ENCODE data around the gene SMTNL2. TPM values are rescaled to one million over a fixed set of nuclear protein-coding genes. Genes with fewer than 3 reads are reported as not detected.
A peak's percentile ranks its signal among the peaks of the same experiment; 100 is the strongest.

SMTNL2 gene
- total RNA-seq, 1 donor from 2014 or later, result 1.7 TPM

GRCh38 chr17:4584917-4585637, 748 bp downstream of the SMTNL2 start:
- H3K27me3 Mint-ChIP-seq (ENCODE audit: unreplicated experiment), result peaks cover 56% of the 10 kb centered on the region
- peaks cover 12% of the 10 kb centered on the region for H3K4me1 Mint-ChIP-seq (ENCODE audit: unreplicated experiment)
- no peak overlapping the region for H3K27ac Mint-ChIP-seq (ENCODE audit: unreplicated experiment)
- H3K4me3 Mint-ChIP-seq (ENCODE audit: unreplicated experiment), result peak overlapping the region; percentile 62
- no peaks in the 10 kb centered on the region for H3K9me3 Mint-ChIP-seq (ENCODE audit: unreplicated experiment)
- H3K36me3 Mint-ChIP-seq (ENCODE audit: unreplicated experiment), result no peaks in the 10 kb centered on the region
- TF ChIP-seq, protein P1, sequence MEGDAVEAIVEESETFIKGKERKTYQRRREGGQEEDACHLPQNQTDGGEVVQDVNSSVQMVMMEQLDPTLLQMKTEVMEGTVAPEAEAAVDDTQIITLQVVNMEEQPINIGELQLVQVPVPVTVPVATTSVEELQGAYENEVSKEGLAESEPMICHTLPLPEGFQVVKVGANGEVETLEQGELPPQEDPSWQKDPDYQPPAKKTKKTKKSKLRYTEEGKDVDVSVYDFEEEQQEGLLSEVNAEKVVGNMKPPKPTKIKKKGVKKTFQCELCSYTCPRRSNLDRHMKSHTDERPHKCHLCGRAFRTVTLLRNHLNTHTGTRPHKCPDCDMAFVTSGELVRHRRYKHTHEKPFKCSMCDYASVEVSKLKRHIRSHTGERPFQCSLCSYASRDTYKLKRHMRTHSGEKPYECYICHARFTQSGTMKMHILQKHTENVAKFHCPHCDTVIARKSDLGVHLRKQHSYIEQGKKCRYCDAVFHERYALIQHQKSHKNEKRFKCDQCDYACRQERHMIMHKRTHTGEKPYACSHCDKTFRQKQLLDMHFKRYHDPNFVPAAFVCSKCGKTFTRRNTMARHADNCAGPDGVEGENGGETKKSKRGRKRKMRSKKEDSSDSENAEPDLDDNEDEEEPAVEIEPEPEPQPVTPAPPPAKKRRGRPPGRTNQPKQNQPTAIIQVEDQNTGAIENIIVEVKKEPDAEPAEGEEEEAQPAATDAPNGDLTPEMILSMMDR (IDR thresholded peaks at IDR 0.05), result no peak
- DNase-seq (ENCODE audit: extremely low spot score, unreplicated experiment), result peak; percentile 80

DNA sequence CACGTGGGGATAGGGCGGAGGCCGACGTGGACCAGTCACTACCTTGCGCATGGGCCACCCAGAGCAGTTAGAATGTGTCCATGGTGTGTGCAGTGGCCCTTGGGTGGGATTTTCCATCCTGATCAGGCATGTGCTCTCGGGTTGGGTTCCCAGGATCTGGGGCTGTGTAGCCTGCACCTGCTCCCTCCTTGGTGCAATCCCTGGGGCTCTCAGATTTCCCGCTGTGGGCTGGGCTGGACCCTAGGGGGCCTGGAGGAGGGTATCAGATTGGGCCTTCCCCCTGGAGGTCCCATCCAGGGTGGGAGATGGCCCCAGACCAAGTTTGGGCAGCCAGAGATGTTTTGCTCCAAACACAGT, 1.3 kb downstream of the SMTNL2 start:
- peak overlapping the region; percentile 62 for H3K4me3 Mint-ChIP-seq (ENCODE audit: unreplicated experiment)
- no peaks in the 10 kb centered on the region for H3K36me3 Mint-ChIP-seq (ENCODE audit: unreplicated experiment)
- H3K27me3 Mint-ChIP-seq (ENCODE audit: unreplicated experiment), result peaks cover 60% of the 10 kb centered on the region
- TF ChIP-seq, protein P1 (IDR thresholded peaks at IDR 0.05), result no peak
- H3K27ac Mint-ChIP-seq (ENCODE audit: unreplicated experiment), result no peak overlapping the region
- peaks cover 12% of the 10 kb centered on the region for H3K4me1 Mint-ChIP-seq (ENCODE audit: unreplicated experiment)
- DNase-seq (ENCODE audit: extremely low spot score, unreplicated experiment), result no peak
- H3K9me3 Mint-ChIP-seq (ENCODE audit: unreplicated experiment), result no peaks in the 10 kb centered on the region

GRCh38 chr17:4586043-4586442, 1.7 kb downstream of the SMTNL2 start:
- DNase-seq (ENCODE audit: extremely low spot score, unreplicated experiment), result no peak
- H3K4me1 Mint-ChIP-seq (ENCODE audit: unreplicated experiment), result peaks cover 12% of the 10 kb centered on the region
- H3K9me3 Mint-ChIP-seq (ENCODE audit: unreplicated experiment), result no peaks in the 10 kb centered on the region
- H3K36me3 Mint-ChIP-seq (ENCODE audit: unreplicated experiment), result no peaks in the 10 kb centered on the region
- TF ChIP-seq, protein P1 (IDR thresholded peaks at IDR 0.05), result no peak
- no peak overlapping the region for H3K27ac Mint-ChIP-seq (ENCODE audit: unreplicated experiment)
- peaks cover 62% of the 10 kb centered on the region for H3K27me3 Mint-ChIP-seq (ENCODE audit: unreplicated experiment)
- H3K4me3 Mint-ChIP-seq (ENCODE audit: unreplicated experiment), result peak overlapping the region; percentile 27

GRCh38 chr17:4587195-4587594, 2.9 kb downstream of the SMTNL2 start:
- peaks cover 55% of the 10 kb centered on the region for H3K27me3 Mint-ChIP-seq (ENCODE audit: unreplicated experiment)
- TF ChIP-seq, protein P1 (IDR thresholded peaks at IDR 0.05), result no peak
- no peak overlapping the region for H3K4me3 Mint-ChIP-seq (ENCODE audit: unreplicated experiment)
- no peak for DNase-seq (ENCODE audit: extremely low spot score, unreplicated experiment)
- no peaks in the 10 kb centered on the region for H3K9me3 Mint-ChIP-seq (ENCODE audit: unreplicated experiment)
- no peak overlapping the region for H3K27ac Mint-ChIP-seq (ENCODE audit: unreplicated experiment)
- peaks cover 19% of the 10 kb centered on the region for H3K4me1 Mint-ChIP-seq (ENCODE audit: unreplicated experiment)
- no peaks in the 10 kb centered on the region for H3K36me3 Mint-ChIP-seq (ENCODE audit: unreplicated experiment)

- Mint-ChIP-seq H3K4me1 (ENCODE audit: unreplicated experiment) (peaks cover 19% of the 10 kb centered on the region), H3K27me3 (ENCODE audit: unreplicated experiment) (peaks cover 50% of the 10 kb centered on the region), H3K36me3 (ENCODE audit: unreplicated experiment) (no peaks in the 10 kb centered on the region), H3K4me3 (ENCODE audit: unreplicated experiment) (no peak overlapping the region), H3K9me3 (ENCODE audit: unreplicated experiment) (no peaks in the 10 kb centered on the region), H3K27ac (ENCODE audit: unreplicated experiment) (no peak overlapping the region)
- DNase-seq (ENCODE audit: extremely low spot score, unreplicated experiment), result no peak
- TF ChIP-seq, protein P1 (IDR thresholded peaks at IDR 0.05), result no peak
These were observed 3.5 kb downstream of the SMTNL2 start for GRCh38 chr17:4587803-4588202.

All from osteocyte (in vitro differentiated cells).